GM19099 (cell line): ENCODE data around the gene RNH1.

Experiments used
- POLR2A ChIP-seq: IDR thresholded peaks from 3 replicates; pipeline ENCODE4 v1.6.1; 2011; ENCODE audit warnings: low read depth; ENCODE audit not compliant: insufficient read length; ENCODE audit errors: extremely low read depth

Gene RNH1

DNA sequence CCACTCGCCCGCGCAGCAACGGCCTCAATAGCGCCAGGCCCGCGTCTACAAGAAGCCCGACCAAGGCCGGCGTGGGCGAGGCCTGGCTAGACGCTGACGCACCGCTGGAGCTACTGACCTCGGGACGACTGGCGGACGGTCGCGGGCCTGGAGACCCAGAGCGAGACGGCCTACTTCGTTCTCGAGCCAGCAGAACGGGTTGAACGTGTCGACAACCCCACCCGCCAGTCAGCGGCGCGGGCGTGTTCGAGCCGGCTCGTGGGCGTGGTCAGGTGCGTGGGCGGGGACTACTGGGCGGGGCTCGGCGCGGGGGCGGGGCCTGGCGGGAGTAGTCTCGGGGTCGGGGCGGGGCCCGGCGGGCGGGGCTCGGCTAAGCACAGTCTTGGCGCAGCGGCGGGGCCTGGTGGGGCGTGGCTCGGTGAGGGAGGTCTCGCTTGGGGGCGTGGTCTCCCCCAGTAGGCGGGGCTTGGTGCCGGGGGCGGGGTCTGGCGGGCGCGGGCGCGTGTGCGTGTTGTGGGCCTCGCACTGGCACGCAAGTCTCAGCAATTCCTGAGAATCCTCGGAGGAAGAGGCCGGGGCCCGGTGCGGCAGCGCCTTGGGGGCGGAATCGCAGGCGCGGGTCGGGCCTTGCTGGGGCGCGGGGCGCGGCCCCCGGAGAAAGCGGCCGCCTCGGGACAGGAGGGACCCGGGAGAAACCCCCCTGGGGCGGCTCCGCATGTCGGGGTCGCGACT, at the start of gene RNH1:
RNH1 (minus strand) TSS at position 248 of the 732 bp plus-strand sequence. CDS start 5,080 bp downstream, outside the sequence.
- peak; percentile 82 for TF ChIP-seq POLR2A

DNA sequence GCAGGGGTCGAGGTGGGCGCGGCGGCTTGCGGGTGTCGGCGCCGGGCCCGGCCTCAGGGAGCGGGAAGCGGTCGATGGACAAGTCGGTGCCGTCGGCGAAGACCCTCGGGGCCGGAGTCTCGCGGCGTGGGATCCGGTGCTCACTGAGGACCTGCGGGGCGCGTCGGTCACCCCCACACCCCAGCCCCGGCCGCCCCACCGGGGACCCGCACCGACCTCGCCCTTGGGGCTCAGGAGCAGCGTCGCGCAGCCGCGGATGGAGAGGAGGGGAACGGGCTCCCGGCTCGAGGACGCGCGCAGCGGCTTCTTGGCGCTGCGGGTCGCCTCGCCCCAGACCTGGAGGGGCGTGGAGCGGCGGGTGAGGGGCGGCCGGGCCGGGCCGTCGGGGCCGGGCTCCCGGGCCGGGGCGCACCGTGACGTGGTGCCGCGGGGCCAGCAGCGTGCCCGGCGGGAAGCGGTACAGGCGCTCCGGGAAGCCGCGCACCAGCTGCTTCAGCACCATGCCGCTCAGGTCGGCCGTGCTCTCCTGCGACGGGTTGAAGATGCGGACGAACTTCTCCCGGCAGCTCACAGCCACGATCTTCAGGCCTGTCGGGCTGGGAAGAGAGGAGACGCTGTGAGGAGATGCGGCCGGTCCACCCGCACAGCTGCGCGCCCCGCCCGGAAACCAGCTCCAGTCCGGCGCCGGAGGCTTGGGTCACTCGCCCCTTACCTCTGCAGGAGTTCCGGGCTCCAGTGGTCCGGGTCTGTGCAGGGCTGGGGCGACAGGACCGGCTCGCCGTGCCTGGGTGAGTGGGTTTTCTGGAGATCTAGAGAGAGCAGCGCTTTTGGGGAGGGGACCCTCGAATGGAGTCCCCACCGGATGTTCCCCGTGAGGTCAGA, 49.0 kb upstream of the RNH1 start:
- no peak for TF ChIP-seq POLR2A

- no peak for TF ChIP-seq POLR2A
Observed at GRCh38 chr11:555227-555779, 48.3 kb upstream of the RNH1 start.

- no peak for TF ChIP-seq POLR2A
Observed at GRCh38 chr11:554428-555226, 47.6 kb upstream of the RNH1 start.

DNA sequence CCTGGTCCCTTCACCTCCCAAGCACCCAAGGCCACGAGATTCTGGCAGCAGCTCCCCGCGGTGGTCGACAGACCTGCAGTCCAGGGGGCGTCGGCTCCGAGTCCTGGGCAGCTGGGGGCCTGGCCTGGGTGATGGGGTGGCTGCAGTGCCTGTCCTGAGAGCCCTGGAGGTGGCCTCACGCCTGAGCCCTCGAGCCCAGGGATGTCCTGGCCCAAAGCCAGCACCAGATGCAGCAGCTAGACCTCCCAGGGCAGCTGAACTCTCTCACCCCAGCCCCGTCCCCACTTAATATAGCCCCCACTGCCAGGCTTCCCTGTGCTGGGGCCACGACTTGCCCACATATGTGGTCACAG, 46.9 kb upstream of the RNH1 start:
- TF ChIP-seq POLR2A, result no peak

- TF ChIP-seq POLR2A, result no peak
Observed at GRCh38 chr11:553083-553987, 46.3 kb upstream of the RNH1 start.

DNA sequence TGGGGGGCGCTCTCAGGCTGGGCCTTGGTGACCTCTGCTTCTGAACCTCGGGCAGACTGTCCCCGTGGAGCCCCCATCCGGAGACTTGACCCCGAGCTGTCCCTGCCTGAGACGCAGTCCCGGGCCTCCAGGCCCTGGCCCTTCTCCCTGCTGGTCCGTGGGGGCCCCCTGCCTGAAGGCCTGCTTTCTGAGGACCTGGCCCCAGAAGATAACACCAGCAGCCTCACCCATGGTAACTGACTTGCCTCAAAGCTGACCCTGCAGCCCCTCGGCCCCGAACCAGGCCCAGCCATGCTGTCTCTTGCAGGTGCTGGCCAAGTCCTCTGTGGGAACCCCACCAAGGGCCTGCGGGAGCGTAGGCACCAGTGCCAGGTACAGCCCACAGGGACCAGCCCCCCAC, 44.6 kb upstream of the RNH1 start:
- TF ChIP-seq POLR2A, result no peak

GRCh38 chr11:551131-551530, 44.1 kb upstream of the RNH1 start:
- TF ChIP-seq POLR2A, result no peak

DNA sequence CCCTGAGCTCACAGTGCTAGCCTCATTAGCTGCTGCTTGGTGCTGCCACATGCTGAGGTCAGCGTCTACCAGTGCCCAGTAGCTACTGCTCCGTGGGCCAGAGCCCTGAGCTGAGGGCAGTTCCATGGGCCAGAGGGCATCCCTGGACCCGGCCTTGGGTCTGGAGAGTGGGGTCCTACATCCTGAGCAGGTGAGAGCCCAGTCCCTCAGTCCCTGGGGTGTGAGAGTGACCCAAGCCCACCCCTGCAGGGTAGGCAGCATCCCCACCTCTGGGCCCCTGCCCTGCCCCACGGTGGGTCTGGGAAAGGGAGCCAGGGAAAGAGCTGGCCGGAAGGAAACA, 43.7 kb upstream of the RNH1 start:
- TF ChIP-seq POLR2A, result no peak

DNA sequence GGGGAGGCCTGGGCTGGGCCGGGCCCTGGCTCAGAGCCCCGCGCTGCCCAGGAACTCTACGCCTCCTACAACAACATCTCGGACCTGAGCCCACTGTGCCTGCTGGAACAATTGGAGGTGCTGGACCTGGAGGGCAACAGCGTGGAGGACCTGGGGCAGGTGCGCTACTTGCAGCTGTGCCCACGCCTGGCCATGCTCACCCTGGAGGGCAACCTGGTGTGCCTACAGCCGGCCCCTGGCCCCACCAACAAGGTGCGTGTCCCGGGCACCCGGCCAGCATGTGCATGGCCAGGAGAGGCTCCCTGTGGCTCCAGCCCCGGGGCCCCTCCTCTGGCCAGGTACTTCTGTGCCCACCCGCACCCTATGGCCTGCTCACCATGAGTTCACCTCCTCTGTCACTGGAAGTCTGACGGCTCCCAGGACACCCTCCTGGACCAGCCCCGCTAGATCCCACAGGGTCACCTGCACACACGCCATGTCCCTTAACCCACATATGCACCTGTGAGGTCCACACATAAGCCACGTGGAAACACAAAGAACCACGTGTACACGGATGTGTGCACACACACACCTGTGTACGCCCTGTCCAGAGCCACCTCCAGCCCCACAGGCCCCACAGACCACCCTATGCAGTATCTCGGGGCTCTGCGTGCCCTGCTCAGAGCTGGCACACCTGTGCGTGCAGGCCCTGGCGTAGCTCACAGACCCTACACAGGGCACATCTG, 43.1 kb upstream of the RNH1 start:
- no peak for TF ChIP-seq POLR2A

DNA sequence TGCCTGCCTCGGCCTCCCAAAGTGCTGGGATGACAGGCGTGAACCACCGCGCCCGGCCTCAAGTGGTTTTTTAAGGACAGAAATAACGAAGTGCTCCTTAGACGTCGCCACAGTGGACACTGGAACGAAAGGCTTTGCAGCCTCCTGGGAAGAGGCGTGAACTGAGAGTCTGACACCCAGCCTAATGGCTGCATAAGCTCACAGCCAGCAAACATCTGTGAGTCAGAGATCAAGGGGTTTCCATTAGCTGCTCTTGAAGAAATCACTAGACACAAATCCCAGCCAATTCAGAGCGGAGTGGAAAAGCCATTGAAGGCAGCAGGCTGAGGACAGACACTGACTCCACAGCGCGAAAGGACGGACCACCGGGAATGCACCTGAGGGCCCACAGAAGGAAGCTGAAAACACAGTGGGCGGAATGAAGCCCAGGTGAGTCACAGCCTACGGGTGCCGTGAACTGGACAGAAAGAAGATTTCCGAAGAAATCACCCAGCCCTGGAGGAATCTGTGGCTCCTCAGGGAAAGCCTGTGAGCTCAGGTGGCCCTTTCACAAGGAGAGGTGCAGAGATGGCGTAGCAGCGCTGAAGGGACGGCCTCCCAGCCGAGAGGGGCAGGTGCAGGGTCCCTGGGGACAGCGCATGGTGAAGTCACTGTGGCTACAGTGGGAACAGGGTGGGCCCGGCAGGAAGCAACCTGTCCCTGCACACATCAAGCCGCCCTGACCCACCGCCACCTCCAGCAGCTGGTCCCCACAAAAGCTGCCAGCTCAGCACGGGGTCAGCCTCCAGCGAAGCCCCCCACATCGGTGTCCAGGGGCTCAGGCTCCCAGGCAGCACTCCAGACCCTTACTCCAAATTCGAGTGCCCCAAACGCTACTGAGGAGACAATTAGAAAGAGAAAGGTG, 41.9 kb upstream of the RNH1 start:
- TF ChIP-seq POLR2A, result no peak

- no peak for TF ChIP-seq POLR2A
Observed at GRCh38 chr11:545171-545570, 38.1 kb upstream of the RNH1 start.

GRCh38 chr11:544817-545166, 37.8 kb upstream of the RNH1 start:
- no peak for TF ChIP-seq POLR2A

- TF ChIP-seq POLR2A, result no peak
Observed at GRCh38 chr11:541433-541885, 34.4 kb upstream of the RNH1 start.
